ENCODE measurements around the gene DNAJC15.
"Not testable (repeated sequence)": the region's sequence is repeated elsewhere in the genome, so short reads cannot be mapped to it uniquely, and the experiment has no call there.

The DNAJC15 gene

DNA sequence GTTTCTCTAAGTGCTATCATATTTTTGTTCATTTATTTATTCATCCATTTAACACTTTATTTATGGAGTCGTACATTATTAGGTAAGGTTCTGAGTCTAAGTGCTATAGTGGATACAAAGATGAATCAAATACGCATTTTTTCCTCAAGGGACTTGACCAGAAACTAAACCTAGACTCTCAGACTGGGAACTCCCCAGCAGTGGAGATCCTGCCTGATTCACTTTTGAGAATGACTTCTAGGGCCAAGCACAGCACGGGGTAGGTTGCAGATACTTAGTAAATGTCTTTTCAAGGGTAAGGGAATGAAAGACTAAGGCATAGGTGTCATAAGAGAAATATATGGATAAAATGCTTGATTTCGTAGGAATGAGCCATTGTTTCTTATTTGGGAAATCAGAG lies 7.2 kb downstream of the DNAJC15 start:
- ATAC-seq (ENCODE audit: low read depth) (no peak), DNase-seq (ENCODE audit: low spot score) (no peak)
- H3K9me3 ChIP-seq (ENCODE audit: severe bottlenecking), result no peaks in the 10 kb centered on the region
- no peaks in the 10 kb centered on the region for H3K27me3 ChIP-seq (ENCODE audit: insufficient read depth, poor library complexity, severe bottlenecking)
- no peaks in the 10 kb centered on the region for H3K4me1 ChIP-seq (ENCODE audit: insufficient read depth, poor library complexity, severe bottlenecking)
- no peak overlapping the region for H3K4me3 ChIP-seq (ENCODE audit: severe bottlenecking)
- no peaks in the 10 kb centered on the region for H3K36me3 ChIP-seq (ENCODE audit: low read depth)
- TF ChIP-seq, protein P1, sequence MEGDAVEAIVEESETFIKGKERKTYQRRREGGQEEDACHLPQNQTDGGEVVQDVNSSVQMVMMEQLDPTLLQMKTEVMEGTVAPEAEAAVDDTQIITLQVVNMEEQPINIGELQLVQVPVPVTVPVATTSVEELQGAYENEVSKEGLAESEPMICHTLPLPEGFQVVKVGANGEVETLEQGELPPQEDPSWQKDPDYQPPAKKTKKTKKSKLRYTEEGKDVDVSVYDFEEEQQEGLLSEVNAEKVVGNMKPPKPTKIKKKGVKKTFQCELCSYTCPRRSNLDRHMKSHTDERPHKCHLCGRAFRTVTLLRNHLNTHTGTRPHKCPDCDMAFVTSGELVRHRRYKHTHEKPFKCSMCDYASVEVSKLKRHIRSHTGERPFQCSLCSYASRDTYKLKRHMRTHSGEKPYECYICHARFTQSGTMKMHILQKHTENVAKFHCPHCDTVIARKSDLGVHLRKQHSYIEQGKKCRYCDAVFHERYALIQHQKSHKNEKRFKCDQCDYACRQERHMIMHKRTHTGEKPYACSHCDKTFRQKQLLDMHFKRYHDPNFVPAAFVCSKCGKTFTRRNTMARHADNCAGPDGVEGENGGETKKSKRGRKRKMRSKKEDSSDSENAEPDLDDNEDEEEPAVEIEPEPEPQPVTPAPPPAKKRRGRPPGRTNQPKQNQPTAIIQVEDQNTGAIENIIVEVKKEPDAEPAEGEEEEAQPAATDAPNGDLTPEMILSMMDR (IDR thresholded peaks at IDR 0.05; ENCODE audit: poor library complexity, severe bottlenecking), result no peak
- H3K27ac ChIP-seq (ENCODE audit: poor library complexity, severe bottlenecking), result no peak overlapping the region

DNA sequence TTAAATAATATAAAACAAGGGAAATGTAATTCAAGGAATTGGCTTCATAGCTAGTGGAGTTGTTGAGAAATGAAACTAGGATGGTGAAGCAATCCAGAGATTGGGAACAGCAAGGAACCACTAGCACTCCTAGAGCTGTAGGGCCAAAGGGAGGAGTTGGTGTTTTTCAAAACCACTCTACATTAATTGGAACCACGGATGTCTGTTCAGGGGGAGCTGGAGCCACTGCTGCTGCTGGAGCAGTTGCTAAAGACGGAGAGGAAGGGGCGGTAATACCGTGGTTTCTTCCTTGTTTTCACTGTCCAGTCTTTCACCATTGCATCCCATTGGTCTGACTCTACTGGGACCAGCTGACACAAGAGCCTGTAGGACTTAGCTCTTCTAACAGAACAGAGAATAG lies 8.5 kb downstream of the DNAJC15 start:
- DNase-seq (ENCODE audit: low spot score) (no peak), ATAC-seq (ENCODE audit: low read depth) (no peak)
- H3K27me3 ChIP-seq (ENCODE audit: insufficient read depth, poor library complexity, severe bottlenecking), result no peaks in the 10 kb centered on the region
- no peaks in the 10 kb centered on the region for H3K4me1 ChIP-seq (ENCODE audit: insufficient read depth, poor library complexity, severe bottlenecking)
- H3K4me3 ChIP-seq (ENCODE audit: severe bottlenecking), result no peak overlapping the region
- no peaks in the 10 kb centered on the region for H3K36me3 ChIP-seq (ENCODE audit: low read depth)
- H3K9me3 ChIP-seq (ENCODE audit: severe bottlenecking), result no peaks in the 10 kb centered on the region
- TF ChIP-seq, protein P1 (IDR thresholded peaks at IDR 0.05; ENCODE audit: poor library complexity, severe bottlenecking), result no peak
- no peak overlapping the region for H3K27ac ChIP-seq (ENCODE audit: poor library complexity, severe bottlenecking)

DNA sequence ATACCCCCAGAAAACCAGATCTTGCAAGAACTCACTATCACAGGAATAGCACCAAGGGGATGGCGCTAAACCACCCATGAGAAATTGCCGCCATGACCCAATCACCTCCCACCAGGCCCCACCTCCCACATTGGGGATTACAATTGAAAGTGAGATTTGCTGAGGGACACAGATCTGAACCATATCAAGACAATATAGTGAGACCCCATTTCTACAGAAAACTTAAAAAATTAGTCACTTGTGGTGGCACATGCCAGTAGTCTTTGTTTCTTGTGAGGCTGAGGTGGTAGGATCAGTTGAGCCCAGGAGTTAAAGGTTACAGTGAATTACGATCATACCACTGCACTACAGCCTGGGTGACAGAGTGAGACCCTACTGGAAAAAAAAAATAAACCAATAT lies 9.7 kb downstream of the DNAJC15 start:
- Histone ChIP-seq H3K27me3 (ENCODE audit: insufficient read depth, poor library complexity, severe bottlenecking) (no peaks in the 10 kb centered on the region), H3K9me3 (ENCODE audit: severe bottlenecking) (no peaks in the 10 kb centered on the region), H3K4me3 (ENCODE audit: severe bottlenecking) (no peak overlapping the region), H3K27ac (ENCODE audit: poor library complexity, severe bottlenecking) (no peak overlapping the region), H3K4me1 (ENCODE audit: insufficient read depth, poor library complexity, severe bottlenecking) (no peaks in the 10 kb centered on the region), H3K36me3 (ENCODE audit: low read depth) (no peaks in the 10 kb centered on the region)
- TF ChIP-seq, protein P1 (IDR thresholded peaks at IDR 0.05; ENCODE audit: poor library complexity, severe bottlenecking), result no peak
- ATAC-seq (ENCODE audit: low read depth) (no peak), DNase-seq (ENCODE audit: low spot score) (no peak)

DNA sequence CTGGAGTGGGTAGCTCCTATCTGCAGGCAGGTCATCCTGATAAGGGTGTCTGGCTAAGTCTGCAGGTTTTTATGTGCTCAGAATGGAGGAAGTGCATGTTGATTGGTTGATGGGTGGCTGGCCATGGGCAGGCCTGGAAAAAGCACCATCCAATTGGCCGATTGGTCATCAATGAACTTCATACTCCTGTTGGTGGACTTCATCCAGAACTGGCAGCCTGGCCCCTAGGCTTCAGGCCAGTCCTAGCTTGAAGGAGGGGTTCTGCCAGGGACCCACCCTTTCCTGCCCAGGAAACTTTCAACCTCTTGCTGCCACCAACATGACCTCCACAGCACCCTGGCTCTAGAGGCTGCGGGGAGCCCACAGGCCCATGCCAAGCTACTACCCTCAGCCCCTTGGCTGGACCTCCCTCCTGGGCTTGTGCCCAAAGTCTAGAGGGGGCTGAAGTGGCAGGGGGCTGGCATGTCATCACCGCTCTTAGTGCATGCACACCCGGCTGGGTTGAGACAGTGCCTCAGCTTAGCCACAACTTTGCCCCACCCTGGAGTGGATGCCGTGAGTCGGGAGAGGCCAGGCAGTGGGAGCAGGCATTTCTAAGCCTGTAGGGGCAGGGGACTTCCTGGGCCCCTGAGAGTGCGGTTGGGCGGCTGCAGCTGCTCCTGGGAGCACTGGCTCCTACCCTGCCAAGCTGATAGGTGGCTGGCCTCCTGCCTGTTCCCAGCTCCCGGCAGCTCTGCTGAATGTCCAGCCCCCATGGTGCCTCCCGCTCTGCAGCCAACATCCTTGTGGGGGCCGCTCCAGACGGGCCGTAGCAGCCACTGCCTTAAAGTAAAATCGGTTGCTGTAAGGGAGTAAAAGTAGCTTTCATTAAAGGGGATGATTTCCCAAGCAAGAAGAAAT lies 13.2 kb downstream of the DNAJC15 start:
- TF ChIP-seq, protein P1 (IDR thresholded peaks at IDR 0.05; ENCODE audit: poor library complexity, severe bottlenecking), result no peak
- H3K27me3 ChIP-seq (ENCODE audit: insufficient read depth, poor library complexity, severe bottlenecking), result no peaks in the 10 kb centered on the region
- H3K9me3 ChIP-seq (ENCODE audit: severe bottlenecking), result no peaks in the 10 kb centered on the region
- DNase-seq (ENCODE audit: low spot score) (no peak), ATAC-seq (ENCODE audit: low read depth) (no peak)
- no peak overlapping the region for H3K27ac ChIP-seq (ENCODE audit: poor library complexity, severe bottlenecking)
- H3K4me3 ChIP-seq (ENCODE audit: severe bottlenecking), result no peak overlapping the region
- no peaks in the 10 kb centered on the region for H3K4me1 ChIP-seq (ENCODE audit: insufficient read depth, poor library complexity, severe bottlenecking)
- no peaks in the 10 kb centered on the region for H3K36me3 ChIP-seq (ENCODE audit: low read depth)

DNA sequence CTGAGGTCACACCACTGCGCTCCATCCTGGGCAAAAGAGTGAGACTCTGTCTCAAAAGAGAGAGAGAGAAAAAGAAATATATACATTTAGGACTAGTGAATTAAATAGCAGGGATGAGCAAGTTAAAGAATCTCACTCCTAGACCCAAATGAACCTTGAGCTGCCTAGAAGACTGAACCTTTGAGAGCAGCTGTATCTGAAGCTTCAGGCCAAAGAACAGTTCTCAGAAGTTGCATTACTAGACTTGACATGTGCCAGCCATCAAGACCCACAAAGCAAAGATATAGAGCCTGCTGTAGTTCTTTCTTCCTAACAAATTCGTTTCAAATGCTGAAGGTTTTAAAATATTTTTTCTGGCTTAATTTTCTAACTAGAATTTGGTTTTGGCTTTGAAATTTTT lies 16.6 kb downstream of the DNAJC15 start:
- TF ChIP-seq, protein P1 (IDR thresholded peaks at IDR 0.05; ENCODE audit: poor library complexity, severe bottlenecking), result no peak
- Histone ChIP-seq H3K36me3 (ENCODE audit: low read depth) (no peaks in the 10 kb centered on the region), H3K27ac (ENCODE audit: poor library complexity, severe bottlenecking) (no peak overlapping the region), H3K4me3 (ENCODE audit: severe bottlenecking) (no peak overlapping the region), H3K4me1 (ENCODE audit: insufficient read depth, poor library complexity, severe bottlenecking) (no peaks in the 10 kb centered on the region), H3K9me3 (ENCODE audit: severe bottlenecking) (no peaks in the 10 kb centered on the region), H3K27me3 (ENCODE audit: insufficient read depth, poor library complexity, severe bottlenecking) (no peaks in the 10 kb centered on the region)
- ATAC-seq (ENCODE audit: low read depth), result no peak
- DNase-seq (ENCODE audit: low spot score), result no peak

DNA sequence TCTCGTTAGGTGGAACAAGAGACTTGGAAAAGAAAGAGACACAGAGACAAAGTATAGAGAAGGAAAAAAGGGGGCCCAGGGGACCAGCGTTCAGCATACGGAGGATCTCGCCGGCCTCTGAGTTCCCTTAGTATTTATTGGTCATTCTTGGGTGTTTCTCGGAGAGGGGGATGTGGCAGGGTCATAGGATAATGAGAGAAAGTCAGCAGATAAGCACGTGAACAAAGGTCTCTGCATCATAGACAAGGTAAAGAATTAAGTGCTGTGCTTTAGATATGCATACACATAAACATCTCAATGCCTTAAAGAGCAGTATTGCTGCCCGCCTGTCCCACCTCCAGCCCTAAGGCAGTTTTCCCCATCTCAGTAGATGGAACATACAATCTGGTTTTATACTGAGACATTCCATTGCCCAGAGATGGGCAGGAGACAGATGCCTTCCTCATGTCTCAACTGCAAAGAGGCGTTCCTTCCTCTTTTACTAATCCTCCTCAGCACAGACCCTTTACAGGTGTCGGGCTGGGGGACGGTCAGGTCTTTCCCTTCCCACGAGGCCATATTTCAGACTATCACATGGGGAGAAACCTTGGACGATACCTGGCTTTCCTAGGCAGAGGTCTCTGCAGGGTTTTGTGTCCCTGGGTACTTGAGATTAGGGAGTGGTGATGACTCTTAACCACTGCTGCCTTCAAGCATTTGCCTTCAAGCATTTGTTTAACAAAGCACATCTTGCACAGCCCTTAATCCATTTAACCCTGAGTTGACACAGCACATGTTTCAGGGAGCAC lies 17.4 kb downstream of the DNAJC15 start:
- not testable (repeated sequence) for H3K27ac ChIP-seq (ENCODE audit: poor library complexity, severe bottlenecking); ATAC-seq (ENCODE audit: low read depth); H3K4me3 ChIP-seq (ENCODE audit: severe bottlenecking)

More for the DNA sequence above, 17.4 kb downstream of the DNAJC15 start:
- H3K36me3 ChIP-seq (ENCODE audit: low read depth); DNase-seq (ENCODE audit: low spot score); H3K9me3 ChIP-seq (ENCODE audit: severe bottlenecking); H3K4me1 ChIP-seq (ENCODE audit: insufficient read depth, poor library complexity, severe bottlenecking); H3K27me3 ChIP-seq (ENCODE audit: insufficient read depth, poor library complexity, severe bottlenecking): not testable (repeated sequence)

All from RWPE2 (cell line).